GM19455 (cell line): ENCODE data around the gene FAM174B.
A peak's percentile ranks its signal among the peaks of the same experiment; 100 is the strongest.

Experiments used
- ATAC-seq: cut with Tn5 transposase; IDR thresholded peaks from one replicate; pipeline ENCODE4 v1.9.1; 2021; ENCODE audit not compliant: unreplicated experiment

Gene FAM174B

GRCh38 chr15:92665100-92665555 lies 9.6 kb upstream of the FAM174B start:
- ATAC-seq = no peak

GRCh38 chr15:92664178-92664900 lies 8.8 kb upstream of the FAM174B start:
- no peak for ATAC-seq

DNA sequence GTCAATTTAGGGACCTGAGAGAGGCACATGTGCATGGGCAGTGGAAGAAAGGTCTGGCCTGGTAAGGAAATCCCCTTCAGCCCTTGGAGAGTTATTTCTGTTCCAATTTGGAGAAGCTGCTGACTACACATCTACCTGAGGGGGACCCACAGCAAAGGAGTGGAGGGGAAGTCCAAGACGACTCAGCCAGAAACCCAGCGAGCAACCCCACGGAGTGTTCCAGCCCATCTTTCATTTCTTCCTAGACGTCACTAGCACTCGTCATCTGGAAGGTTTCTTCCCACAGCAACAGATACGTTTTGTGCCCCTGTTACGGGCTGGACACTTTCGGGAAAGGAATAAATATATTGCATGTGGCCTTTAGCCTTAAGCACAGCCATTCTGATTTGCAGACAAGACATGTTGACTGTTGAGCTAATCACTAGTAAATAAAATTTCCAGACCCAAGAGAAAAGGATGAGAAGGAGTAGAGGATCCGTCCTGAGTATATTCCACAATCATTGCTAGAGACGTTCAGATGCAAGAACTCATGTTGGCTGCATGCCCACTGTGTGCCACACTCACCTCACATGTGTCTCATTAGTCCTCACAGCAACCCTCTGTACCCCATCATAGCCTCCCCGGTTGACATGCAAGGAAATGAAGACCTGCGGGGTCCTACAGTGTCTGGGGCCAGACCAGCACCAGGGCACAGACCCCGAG lies 7.8 kb upstream of the FAM174B start:
- peak; percentile 73 for ATAC-seq

DNA sequence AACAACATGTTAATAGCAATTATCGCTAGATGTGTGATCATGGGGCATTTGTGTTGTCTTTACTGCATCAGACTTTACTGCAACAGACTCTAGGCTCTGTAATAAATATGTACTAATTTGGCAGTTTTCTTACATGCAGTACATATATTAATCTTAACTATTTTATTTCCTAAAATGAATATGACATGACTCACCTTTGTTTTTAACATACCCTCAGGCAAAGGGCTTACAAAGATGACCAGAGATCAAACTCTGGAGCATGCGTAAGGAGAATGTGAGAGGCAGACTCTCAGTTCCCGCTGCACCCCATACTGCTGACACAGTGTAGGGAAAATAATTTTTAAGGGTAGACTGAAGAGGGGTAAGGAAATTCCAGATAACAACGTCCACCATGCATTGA lies 7.2 kb upstream of the FAM174B start:
- peak; percentile 17 for ATAC-seq

- no peak for ATAC-seq
Observed at GRCh38 chr15:92661956-92662355, 6.4 kb upstream of the FAM174B start.

- no peak for ATAC-seq
Observed at GRCh38 chr15:92661069-92661468, 5.5 kb upstream of the FAM174B start.

- ATAC-seq = no peak
Observed at GRCh38 chr15:92657486-92657885, 1.9 kb upstream of the FAM174B start.

GRCh38 chr15:92656089-92656488 lies 514 bp upstream of the FAM174B start:
- no peak for ATAC-seq

GRCh38 chr15:92654662-92655061 lies 913 bp downstream of the FAM174B start:
- no peak for ATAC-seq

GRCh38 chr15:92653836-92654539 lies 1.6 kb downstream of the FAM174B start:
- ATAC-seq = no peak

- ATAC-seq = no peak
Observed at GRCh38 chr15:92653366-92653765, 2.2 kb downstream of the FAM174B start.

DNA sequence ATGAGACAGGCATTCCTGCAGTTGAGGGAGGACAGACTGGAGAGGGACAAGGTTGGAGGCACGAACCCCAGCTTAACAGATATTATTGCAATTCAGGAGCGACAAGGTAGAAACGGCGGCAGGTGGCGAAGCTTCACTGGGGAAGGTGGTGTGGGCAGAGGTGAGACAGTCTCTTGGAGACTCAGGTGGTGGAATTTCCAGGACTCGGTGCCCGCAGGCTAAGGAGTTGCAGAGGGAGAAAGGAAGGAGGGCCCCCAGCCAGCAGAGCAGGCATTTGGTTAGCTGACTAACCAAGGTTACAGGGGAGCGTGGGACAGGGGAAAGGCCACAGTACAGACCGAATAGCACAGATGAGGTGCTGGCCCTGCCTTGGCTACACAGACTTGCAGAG lies 3.0 kb downstream of the FAM174B start:
- no peak for ATAC-seq

DNA sequence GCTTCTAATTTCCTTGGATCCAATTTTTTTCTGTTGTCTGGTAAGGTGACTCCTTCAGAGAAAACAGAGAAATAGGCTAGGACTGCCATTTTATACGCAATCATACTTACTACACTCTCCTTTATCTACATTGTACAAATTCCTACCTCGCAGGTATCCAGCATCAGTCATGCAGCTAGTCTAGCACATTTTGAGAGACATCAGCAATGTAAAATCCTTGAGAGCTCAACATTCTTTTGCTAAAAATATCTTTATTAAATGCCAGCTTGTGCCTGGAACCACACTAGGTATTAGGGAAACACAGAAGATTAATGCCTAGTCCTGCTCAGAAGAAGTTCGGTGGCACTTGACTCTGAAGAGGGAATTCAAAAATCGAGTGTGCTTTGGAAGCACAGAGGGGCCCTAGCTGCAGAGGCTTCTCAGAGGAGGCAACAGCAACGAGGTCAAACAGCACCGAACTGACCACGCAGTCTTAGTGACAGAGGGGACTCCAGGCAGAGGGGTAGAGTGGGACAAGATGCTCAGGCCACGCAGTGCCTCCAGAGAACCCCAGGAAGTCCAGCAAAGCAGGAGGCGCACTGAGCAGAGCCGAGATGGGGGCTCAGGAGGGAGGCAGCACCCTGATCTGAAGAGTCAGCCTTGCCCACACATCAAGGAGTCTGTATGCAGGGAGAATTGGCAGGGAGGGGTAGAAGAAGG lies 3.5 kb downstream of the FAM174B start:
- ATAC-seq = no peak

GRCh38 chr15:92650966-92651365 lies 4.6 kb downstream of the FAM174B start:
- ATAC-seq = no peak

DNA sequence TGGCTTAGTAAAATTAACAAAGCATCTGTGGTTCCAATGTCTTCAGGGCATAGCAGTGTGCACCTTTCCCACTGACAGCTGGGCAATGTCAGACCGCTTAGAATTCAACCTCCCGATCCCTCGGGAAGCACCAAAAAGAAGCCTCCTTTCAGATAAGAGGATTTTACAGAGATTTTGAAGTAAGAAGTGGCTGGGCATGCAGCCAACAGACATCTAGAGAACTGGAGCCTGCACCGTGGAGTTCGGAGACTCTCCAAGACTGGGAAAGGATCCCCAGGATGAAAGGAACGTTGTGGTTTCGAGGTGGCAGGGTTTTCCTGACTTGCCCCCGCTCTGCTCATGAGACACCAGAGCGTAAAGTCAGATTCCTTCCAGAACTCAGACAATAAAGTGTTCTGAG lies 5.3 kb downstream of the FAM174B start:
- no peak for ATAC-seq

DNA sequence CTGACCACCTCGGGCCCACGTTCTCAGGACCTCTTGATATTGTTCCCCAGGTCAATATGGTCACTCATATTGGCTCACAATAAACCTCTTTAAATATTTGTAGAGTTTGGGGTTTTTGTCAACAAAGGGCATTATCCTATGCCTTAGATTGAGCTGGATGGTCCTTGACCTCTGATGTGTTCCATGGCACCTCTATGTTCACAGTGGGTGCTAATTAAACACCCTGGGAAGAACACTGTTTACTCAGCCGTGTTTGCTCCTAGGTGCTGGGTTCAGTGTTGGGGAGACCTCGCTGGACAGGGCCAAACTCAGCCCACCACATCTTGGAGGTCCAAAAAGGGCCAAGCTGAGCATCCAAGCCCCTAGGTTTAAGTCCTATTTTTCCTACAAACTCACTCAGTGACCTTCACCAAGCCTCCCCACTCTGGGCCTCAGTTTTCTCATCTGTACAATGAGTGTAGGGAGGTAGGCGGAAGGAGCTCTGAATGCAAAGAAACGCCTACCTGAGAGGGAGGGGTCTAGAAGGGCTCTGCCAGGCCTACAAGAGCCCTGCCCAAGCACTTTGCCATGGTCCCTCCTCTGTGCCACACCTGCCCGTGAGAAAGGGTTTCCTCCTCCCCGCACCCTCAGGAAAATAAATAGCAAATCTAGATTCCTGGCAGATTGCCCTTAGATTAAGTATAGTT lies 7.2 kb downstream of the FAM174B start:
- ATAC-seq = no peak

GRCh38 chr15:92647467-92648163 lies 8.0 kb downstream of the FAM174B start:
- ATAC-seq = no peak

DNA sequence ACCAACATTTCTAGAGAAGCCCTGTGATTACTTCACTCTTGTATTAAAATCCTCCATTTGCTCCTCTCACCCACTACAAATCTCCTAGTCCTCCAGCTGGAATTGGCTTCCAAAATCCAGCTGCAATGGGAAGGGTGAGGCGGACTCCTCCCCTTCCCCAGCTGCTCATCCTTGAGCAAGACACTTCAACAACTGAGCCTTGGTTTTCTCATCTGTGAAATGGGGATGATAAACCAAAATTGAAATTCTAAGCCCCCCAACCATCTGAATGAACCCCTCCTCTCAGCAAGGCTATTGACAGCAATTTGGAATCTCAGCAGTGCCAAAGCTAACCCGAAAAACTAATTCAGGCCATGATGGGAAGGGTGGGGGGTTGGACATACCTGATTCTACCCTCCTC lies 9.4 kb downstream of the FAM174B start:
- ATAC-seq = no peak

DNA sequence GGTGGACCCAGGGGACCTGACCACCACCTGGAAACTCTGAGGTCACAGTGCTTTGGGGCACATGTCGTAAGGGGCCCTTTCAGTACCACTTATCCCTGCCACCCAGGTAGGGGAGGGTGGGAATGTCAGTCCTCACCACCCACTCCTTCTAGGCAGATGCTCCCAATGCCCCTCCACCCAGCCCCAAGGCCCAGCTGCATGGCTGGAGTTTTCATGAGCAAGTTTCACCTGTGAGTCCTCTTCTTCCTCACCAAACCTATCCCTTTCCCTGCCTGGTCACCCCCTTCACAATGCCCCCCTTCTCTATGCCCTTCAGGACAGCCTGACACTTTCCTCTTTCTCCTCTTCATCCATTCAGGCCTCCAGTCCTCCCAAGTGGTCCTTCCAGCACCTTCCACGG lies 9.8 kb downstream of the FAM174B start:
- no peak for ATAC-seq

- no peak for ATAC-seq
Observed at GRCh38 chr15:92645051-92645631, 10.4 kb downstream of the FAM174B start.
